Measurements from ENCODE around the gene ARHGEF33.

Gene ARHGEF33

GRCh38 chr2:38875227-38875575 is 14.5 kb upstream of the ARHGEF33 start:
- H3K9me3 ChIP-seq (ENCODE audit: control insufficient read depth, insufficient read depth, low read depth, low read length): no peaks in the 10 kb centered on the region
- H3K4me1 ChIP-seq (ENCODE audit: control insufficient read depth, insufficient read depth, low read length): no peaks in the 10 kb centered on the region; the same call in 1 of the 2 replicates
- H3K27ac ChIP-seq (ENCODE audit: extremely low read depth, low read depth, low read length): peak overlapping the region; percentile 2; the same call in 1 of the 2 replicates
- no peak for TF ChIP-seq ZNF221 (tag by site-specific recombination; IDR thresholded peaks at IDR 0.05; ENCODE audit: borderline replicate concordance)
- no peak for TF ChIP-seq ZBTB7A (tag by site-specific recombination; IDR thresholded peaks at IDR 0.05; ENCODE audit: low read depth)
- TF ChIP-seq ZSCAN5A (tag by site-specific recombination; IDR thresholded peaks at IDR 0.05): no peak
- TF ChIP-seq ZNF140 (tag by site-specific recombination; IDR thresholded peaks at IDR 0.05): no peak
- TF ChIP-seq ZNF324 (tag by site-specific recombination; IDR thresholded peaks at IDR 0.05): no peak
- TF ChIP-seq SCRT2 (tag by site-specific recombination; IDR thresholded peaks at IDR 0.05): no peak
- TF ChIP-seq HOXC10 (CRISPR knock-in tag; IDR thresholded peaks at IDR 0.05): no peak
- 0 out of 2 replicates have a peak, but pooled peaks have one; percentile 32 for TF ChIP-seq ZBTB20 (tag by site-specific recombination; IDR thresholded peaks at IDR 0.05)
- no peak for TF ChIP-seq ZNF112 (tag by site-specific recombination; IDR thresholded peaks at IDR 0.05)
- no peak for TF ChIP-seq FEZF1 (tag by site-specific recombination; IDR thresholded peaks at IDR 0.05)
- TF ChIP-seq ZNF488 (tag by site-specific recombination; IDR thresholded peaks at IDR 0.05): no peak
- TF ChIP-seq ZNF23 (tag by site-specific recombination; IDR thresholded peaks at IDR 0.05; ENCODE audit: borderline replicate concordance): no peak
- TF ChIP-seq ZNF692 (tag by site-specific recombination; IDR thresholded peaks at IDR 0.05): no peak
- TF ChIP-seq ZNF157 (tag by site-specific recombination; IDR thresholded peaks at IDR 0.05): no peak
- TF ChIP-seq ZBTB48 (tag by site-specific recombination; IDR thresholded peaks at IDR 0.05): peak; percentile 55; the same call in 1 of the 2 replicates
- peak overlapping the region; percentile 91 for H3K4me3 ChIP-seq (ENCODE audit: low read depth, low read length)
- H3K36me3 ChIP-seq (ENCODE audit: control insufficient read depth in 2 of 2, insufficient read depth in 1 of 2, low read length in 2 of 2): no peaks in the 10 kb centered on the region
- ChIA-PET CTCF (interaction anchor here (0.7 to 1.0 kb wide), 2 partner anchors 184 to 237 kb away, joined by 3 to 4 read pairs; no protein-coding TSS in a partner anchor), POLR2A (interaction anchor here (1.0 to 1.8 kb wide), 3 partner anchors 72 to 125 kb away, joined by 4 to 22 read pairs (median 4); partner anchors contain the start of gene SRSF7)

- Histone ChIP-seq H3K4me1 (ENCODE audit: control insufficient read depth, insufficient read depth, low read length) (no peaks in the 10 kb centered on the region; the same call in 1 of the 2 replicates), H3K9me3 (ENCODE audit: control insufficient read depth, insufficient read depth, low read depth, low read length) (no peaks in the 10 kb centered on the region), H3K4me3 (ENCODE audit: low read depth, low read length) (peak within 1 kb of the TSS; percentile 91), H3K27ac (ENCODE audit: extremely low read depth, low read depth, low read length) (peak within 1 kb of the TSS; percentile 2; the same call in 1 of the 2 replicates), H3K36me3 (ENCODE audit: control insufficient read depth in 2 of 2, insufficient read depth in 1 of 2, low read length in 2 of 2) (peaks cover 0 to 4% of the 10 kb centered on the region in 2 experiments; a peak in 1 of 3 replicates)
- ChIA-PET CTCF (interaction anchor here (0.6 to 1.2 kb wide), 5 partner anchors 73 to 954 kb away, joined by 3 to 5 read pairs (median 3); no protein-coding TSS in a partner anchor), POLR2A (interaction anchor here (0.6 to 1.8 kb wide), 4 partner anchors 66 to 125 kb away, joined by 4 to 22 read pairs (median 4); partner anchors contain the start of gene SRSF7)
- TF ChIP-seq ZNF792 (tag by site-specific recombination; IDR thresholded peaks at IDR 0.05) (no peak), ZNF2 (tag by site-specific recombination; IDR thresholded peaks at IDR 0.05) (peak; percentile 80), ZNF658 (tag by site-specific recombination; IDR thresholded peaks at IDR 0.05) (no peak), ZNF274 (IDR thresholded peaks at IDR 0.05; ENCODE audit: low read length) (no peak), ZNF274 (tag by site-specific recombination; IDR thresholded peaks at IDR 0.05; ENCODE audit: borderline replicate concordance) (no peak), ZNF571 (tag by site-specific recombination; IDR thresholded peaks at IDR 0.05) (no peak), ZBTB17 (tag by site-specific recombination; IDR thresholded peaks at IDR 0.05) (peak; percentile 97), SCRT2 (tag by site-specific recombination; IDR thresholded peaks at IDR 0.05) (no peak), AEBP2 (tag by site-specific recombination; IDR thresholded peaks at IDR 0.05; ENCODE audit: borderline replicate concordance) (no peak), GLIS1 (tag by site-specific recombination; IDR thresholded peaks at IDR 0.05) (peak; percentile 38; the same call in 1 of the 2 replicates), ZNF366 (tag by site-specific recombination; conservative IDR thresholded peaks at IDR 0.05) (0 out of 2 replicates have a peak, but pooled peaks have one; percentile 9), YY2 (tag by site-specific recombination; IDR thresholded peaks at IDR 0.05) (no peak), KLF9 (tag by site-specific recombination; IDR thresholded peaks at IDR 0.05; ENCODE audit: low read depth) (no peak), ZBTB44 (tag by site-specific recombination; IDR thresholded peaks at IDR 0.05) (no peak), ZNF248 (tag by site-specific recombination; IDR thresholded peaks at IDR 0.05) (no peak)
These were observed 13.9 kb upstream of the ARHGEF33 start, which contains the start of the genes DHX57 and MORN2 for GRCh38 chr2:38875576-38876367. TSS of gene DHX57 (minus strand) at chr2:38875934. CDS start at chr2:38868405, 7,529 bp downstream. TSS of gene MORN2 (plus strand) at chr2:38875976.
